Mammary epithelial cell (primary cell): ENCODE measurements around the gene IL27RA.

Experiments
- EZH2 ChIP-seq: IDR thresholded peaks from 2 replicates; pipeline ENCODE4 v1.6.1; 2012; ENCODE audit warnings: low read length, inconsistent platforms, borderline replicate concordance
- TF ChIP-seq, protein P1 (sequence below), 2 donors: IDR thresholded peaks in 1 of 2; conservative IDR thresholded peaks in 1 of 2; 2 replicates each; pipeline ENCODE4 v1.5.1; 2011 to 2012; ENCODE audit warnings: inconsistent platforms in 2 of 2, low read length in 2 of 2, mild to moderate bottlenecking in 2 of 2, control low read depth in 1 of 2, low read depth in 1 of 2; ENCODE audit not compliant: insufficient read depth in 1 of 2; ENCODE audit errors: extremely low read depth in 1 of 2

DNA sequence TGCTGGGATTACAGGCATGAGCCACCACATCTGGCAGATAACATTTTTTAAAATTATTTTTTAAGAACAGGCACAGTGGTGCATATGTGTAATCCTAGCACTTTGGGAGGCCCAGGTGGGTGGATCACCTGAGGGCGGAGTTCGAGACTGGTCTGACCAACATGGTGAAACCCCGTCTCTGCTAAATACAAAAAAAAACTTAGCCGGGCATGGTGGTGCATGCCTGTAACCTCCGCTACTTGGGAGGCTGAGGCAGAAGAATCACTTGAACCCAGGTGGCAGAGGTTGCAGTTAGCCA lies 30.9 kb downstream of the IL27RA start:
- TF ChIP-seq, protein P1, sequence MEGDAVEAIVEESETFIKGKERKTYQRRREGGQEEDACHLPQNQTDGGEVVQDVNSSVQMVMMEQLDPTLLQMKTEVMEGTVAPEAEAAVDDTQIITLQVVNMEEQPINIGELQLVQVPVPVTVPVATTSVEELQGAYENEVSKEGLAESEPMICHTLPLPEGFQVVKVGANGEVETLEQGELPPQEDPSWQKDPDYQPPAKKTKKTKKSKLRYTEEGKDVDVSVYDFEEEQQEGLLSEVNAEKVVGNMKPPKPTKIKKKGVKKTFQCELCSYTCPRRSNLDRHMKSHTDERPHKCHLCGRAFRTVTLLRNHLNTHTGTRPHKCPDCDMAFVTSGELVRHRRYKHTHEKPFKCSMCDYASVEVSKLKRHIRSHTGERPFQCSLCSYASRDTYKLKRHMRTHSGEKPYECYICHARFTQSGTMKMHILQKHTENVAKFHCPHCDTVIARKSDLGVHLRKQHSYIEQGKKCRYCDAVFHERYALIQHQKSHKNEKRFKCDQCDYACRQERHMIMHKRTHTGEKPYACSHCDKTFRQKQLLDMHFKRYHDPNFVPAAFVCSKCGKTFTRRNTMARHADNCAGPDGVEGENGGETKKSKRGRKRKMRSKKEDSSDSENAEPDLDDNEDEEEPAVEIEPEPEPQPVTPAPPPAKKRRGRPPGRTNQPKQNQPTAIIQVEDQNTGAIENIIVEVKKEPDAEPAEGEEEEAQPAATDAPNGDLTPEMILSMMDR (conservative IDR thresholded peaks at IDR 0.05 in 1 of 2, IDR thresholded peaks at IDR 0.05 in 1 of 2; ENCODE audit: extremely low read depth in 1 of 2, insufficient read depth in 1 of 2, low read depth in 1 of 2, low read length in 2 of 2): no peak
- TF ChIP-seq EZH2: no peak
